IMR-90 (cell line): Measurements from ENCODE around the gene CCDC171. TPM values are rescaled to one million over a fixed set of nuclear protein-coding genes. Genes with fewer than 3 reads are reported as not detected.

Source experiments
- ATAC-seq: fragments of 200-7000 bp; cut with Tn5 transposase; 2 replicates; pipeline ENCODE4 v1.9.1; 2020; ENCODE audit warnings: low read depth, mild to moderate bottlenecking, moderate library complexity
- BruUV-seq: library from RNA; stranded (reverse); fragments of 400-500 nt; replicated peaks from 2 replicates; lab custom pipeline; 2021; lab: Mats Ljungman, UMichigan
- CTCF ChIA-PET: fragments of 300-600 bp; formaldehyde crosslinking; extraction: SDS; loops from one replicate; lab custom pipeline; 2021; ENCODE audit warnings: antibody characterized with exemption; lab: Yijun Ruan, JAX
- POLR2A ChIA-PET: fragments of 300-600 bp; sonication (Branson Sonifier 250); formaldehyde crosslinking; loops from one replicate; lab custom pipeline; 2022; ENCODE audit warnings: antibody characterized with exemption; ENCODE audit not compliant: unreplicated experiment; lab: Charles Lee
- DNase-seq: peaks from one replicate; pipeline ENCODE4 v3.0.0; 2013
- H2AFZ ChIP-seq: replicated peaks from 2 replicates; pipeline ENCODE3; 2013; ENCODE audit warnings: low read length, mild to moderate bottlenecking; ENCODE audit not compliant: poor library complexity
- H2AK5ac ChIP-seq: 2 replicates; pipeline ENCODE4 v1.6.1; 2013; ENCODE audit warnings: low read depth, low read length, inconsistent platforms
- H2AK9ac ChIP-seq: replicated peaks from 2 replicates; pipeline ENCODE3; 2013; ENCODE audit warnings: mild to moderate bottlenecking, low read depth, low read length, moderate library complexity; ENCODE audit not compliant: poor library complexity
- H2BK120ac ChIP-seq: 2 replicates; pipeline ENCODE4 v1.6.1; 2013; ENCODE audit warnings: low read depth, low read length, inconsistent platforms
- H2BK15ac ChIP-seq: 3 replicates; pipeline ENCODE4 v1.6.1; 2013; ENCODE audit warnings: low read depth, low read length, inconsistent platforms
- H2BK20ac ChIP-seq: 2 replicates; pipeline ENCODE4 v1.6.1; 2013; ENCODE audit warnings: low read depth, mild to moderate bottlenecking, inconsistent platforms, low read length, moderate library complexity
- H2BK5ac ChIP-seq: 2 replicates; pipeline ENCODE4 v1.6.1; 2013; ENCODE audit warnings: mild to moderate bottlenecking, low read depth, low read length, inconsistent platforms; ENCODE audit not compliant: poor library complexity, severe bottlenecking
- H3K14ac ChIP-seq: replicated peaks from 2 replicates; pipeline ENCODE4 v1.6.1; 2013; ENCODE audit warnings: low read depth, low read length, inconsistent platforms
- H3K18ac ChIP-seq: 2 replicates; pipeline ENCODE4 v1.6.1; 2013; ENCODE audit warnings: low read depth, low read length, control low read depth
- H3K23ac ChIP-seq: 2 replicates; pipeline ENCODE4 v1.6.1; 2013; ENCODE audit warnings: low read depth, low read length, inconsistent platforms
- H3K27ac ChIP-seq: 2 replicates; pipeline ENCODE4 v1.5.1; 2013; ENCODE audit warnings: mild to moderate bottlenecking, control low read depth, low read length; ENCODE audit not compliant: insufficient read depth
- H3K27me3 ChIP-seq: 2 replicates; pipeline ENCODE4 v1.6.1; 2013; ENCODE audit warnings: low read length; ENCODE audit not compliant: control insufficient read depth, insufficient read depth
- H3K36me3 ChIP-seq: 2 replicates; pipeline ENCODE4 v1.6.1; 2013; ENCODE audit warnings: low read length, mixed read lengths; ENCODE audit not compliant: control insufficient read depth, insufficient read depth
- H3K4ac ChIP-seq: 2 replicates; pipeline ENCODE4 v1.6.1; 2013; ENCODE audit warnings: low read depth, low read length, inconsistent platforms
- H3K4me1 ChIP-seq: 2 replicates; pipeline ENCODE4 v1.6.1; 2013; ENCODE audit warnings: low read length, mixed read lengths; ENCODE audit not compliant: control insufficient read depth, insufficient read depth
- H3K4me2 ChIP-seq: 2 replicates; pipeline ENCODE4 v1.6.1; 2013; ENCODE audit warnings: low read depth, mild to moderate bottlenecking, control low read depth, low read length, moderate library complexity
- H3K4me3 ChIP-seq: 2 replicates; pipeline ENCODE4 v1.5.1; 2013; ENCODE audit warnings: low read depth, mild to moderate bottlenecking, control low read depth, low read length, moderate library complexity; ENCODE audit not compliant: insufficient read depth
- H3K56ac ChIP-seq: 2 replicates; pipeline ENCODE4 v1.6.1; 2013; ENCODE audit warnings: low read length, inconsistent platforms; ENCODE audit not compliant: insufficient read depth; ENCODE audit errors: extremely low read depth
- H3K79me1 ChIP-seq, 2 experiments: 2 replicates each; pipeline ENCODE4 v1.6.1; 2013; ENCODE audit warnings: low read length in 2 of 2, inconsistent platforms in 1 of 2, low read depth in 1 of 2
- H3K9ac ChIP-seq: 2 replicates; pipeline ENCODE4 v1.6.1; 2013; ENCODE audit warnings: low read depth, low read length, control low read depth
- H3K9me1 ChIP-seq: 2 replicates; pipeline ENCODE4 v1.6.1; 2013; ENCODE audit warnings: low read length, inconsistent platforms; ENCODE audit not compliant: insufficient read depth
- H3K9me3 ChIP-seq: 2 replicates; pipeline ENCODE4 v1.6.1; 2013; ENCODE audit warnings: low read length; ENCODE audit not compliant: control insufficient read depth, insufficient read depth
- H4K20me1 ChIP-seq: 2 replicates; pipeline ENCODE4 v1.6.1; 2013; ENCODE audit warnings: low read length, inconsistent platforms; ENCODE audit not compliant: insufficient read depth
- H4K5ac ChIP-seq: 2 replicates; pipeline ENCODE4 v1.6.1; 2013; ENCODE audit warnings: mild to moderate bottlenecking, low read depth, low read length, control low read depth
- H4K8ac ChIP-seq, 2 experiments: 2 replicates each; pipeline ENCODE4 v1.6.1; 2013; ENCODE audit warnings: low read depth in 2 of 2, low read length in 2 of 2, control low read depth in 1 of 2, inconsistent platforms in 1 of 2
- H4K91ac ChIP-seq: 2 replicates; pipeline ENCODE4 v1.6.1; 2013; ENCODE audit warnings: low read depth, low read length, inconsistent platforms; ENCODE audit not compliant: insufficient read depth
- CEBPB ChIP-seq: IDR thresholded peaks from 2 replicates; pipeline ENCODE4 v1.6.1; 2012; ENCODE audit warnings: low read depth, low read length, improper control_type of control experiment
- CHD1 ChIP-seq: IDR thresholded peaks from 2 replicates; pipeline ENCODE4 v1.6.1; 2012; ENCODE audit warnings: low read depth, low read length, improper control_type of control experiment
- FOS ChIP-seq: fragments of 150-350 bp; IDR thresholded peaks from 2 replicates; pipeline ENCODE4 v1.6.1; 2016; ENCODE audit warnings: low read depth, low read length
- NFE2L2 ChIP-seq: fragments of 150-350 bp; IDR thresholded peaks from 2 replicates; pipeline ENCODE4 v1.6.1; 2016; ENCODE audit warnings: low read depth, mild to moderate bottlenecking, low read length
- POLR2A ChIP-seq: IDR thresholded peaks from 2 replicates; pipeline ENCODE4 v1.6.1; 2012; ENCODE audit warnings: mild to moderate bottlenecking, low read depth, low read length
- RAD21 ChIP-seq: IDR thresholded peaks from 2 replicates; pipeline ENCODE4 v1.6.1; 2012; ENCODE audit warnings: low read length, improper control_type of control experiment
- RCOR1 ChIP-seq: IDR thresholded peaks from 2 replicates; pipeline ENCODE4 v1.6.1; 2012; ENCODE audit warnings: mild to moderate bottlenecking, low read length, improper control_type of control experiment; ENCODE audit not compliant: insufficient replicate concordance
- RFX5 ChIP-seq: IDR thresholded peaks from 2 replicates; pipeline ENCODE4 v1.8.0; 2012; ENCODE audit warnings: low read depth, mild to moderate bottlenecking, low read length, moderate library complexity
- WGBS, 2 experiments: methylation state at CpG; one replicate each; pipeline versions ENCODE4 v1.1.5 to v1.1.7; 2013; ENCODE audit warnings: missing lambda C conversion rate in 2 of 2; ENCODE audit not compliant: insufficient read length in 1 of 2; ENCODE audit errors: extremely low coverage in 2 of 2; 5-methylcytosine and 5-hydroxymethylcytosine counted together
- dilution Hi-C: fragments of 300-500 bp; cut with HindIII; formaldehyde crosslinking; loops from one replicate; pipeline ENCODE4 v1.14.3; 2018; ENCODE audit warnings: low sequenced_read_pairs; ENCODE audit not compliant: unreplicated experiment
- in situ Hi-C: fragments of 300-500 bp; cut with MboI; formaldehyde crosslinking; loops from 3 replicates; pipeline ENCODE4 v1.14.3; 2019; ENCODE audit warnings: low sequenced_read_pairs, inconsistent platforms, mixed read lengths
- intact Hi-C: fragments of 100-400 bp; cut with micrococcal nuclease; formaldehyde crosslinking; loops from 2 replicates; pipeline ENCODE4 v1.10.0; 2022
- polyA plus RNA-seq, 3 experiments: library from polyadenylated mRNA; depleted of rRNA; stranded (reverse); fragments of >200 nt; gene quantifications; 2 replicates each; pipeline ENCODE4 v1.2.3, GENCODE V29; 2012; ENCODE audit warnings: low replicate concordance in 1 of 3
- total RNA-seq: library from RNA; depleted of rRNA; stranded (reverse); fragments of >200 nt; gene quantifications from 2 replicates; pipeline ENCODE4 v1.2.3, GENCODE V29; 2012
- TF ChIP-seq, protein P1 (sequence below): fragments of 150-350 bp; IDR thresholded peaks from 2 replicates; pipeline ENCODE4 v1.6.1; 2017; ENCODE audit warnings: mild to moderate bottlenecking, antibody characterized with exemption, low read length, low read depth
- TF ChIP-seq, protein P2 (sequence below): fragments of 150-350 bp; IDR thresholded peaks from 2 replicates; pipeline ENCODE4 v1.6.1; 2016; ENCODE audit warnings: low read depth, mild to moderate bottlenecking, low read length, moderate library complexity, borderline replicate concordance

Gene CCDC171
- total and polyA plus RNA-seq, 2 of the 4 experiments (the other 2 are of a cell fraction) = 0.63 to 2.2 TPM

DNA sequence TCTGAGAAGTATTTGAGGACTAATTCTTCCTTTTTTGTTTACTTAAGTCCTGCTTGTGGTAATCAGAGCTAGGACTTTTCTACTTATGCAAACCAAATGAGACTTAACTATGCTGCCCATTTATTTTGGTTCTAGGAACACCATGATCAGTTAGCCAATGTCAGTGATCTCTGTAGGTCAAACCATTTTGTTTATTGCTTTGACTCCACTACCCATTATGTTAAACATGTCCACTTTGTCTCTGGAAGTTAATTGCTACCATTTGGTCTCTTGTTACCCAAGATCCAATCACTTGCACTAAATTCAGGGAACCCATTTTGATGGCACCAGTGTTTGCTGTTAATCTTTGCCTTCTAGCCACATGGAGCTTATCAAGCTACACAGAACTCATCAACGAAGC, 161.9 kb downstream of the CCDC171 start:
- no peaks in the 10 kb centered on the region for H3K79me1 ChIP-seq
- H2AFZ ChIP-seq = no peak overlapping the region
- no peak overlapping the region for H3K23ac ChIP-seq
- no peak overlapping the region for H2AK9ac ChIP-seq
- no TSS peak for BruUV-seq
- no peak overlapping the region for H3K18ac ChIP-seq
- no peak overlapping the region for H4K8ac ChIP-seq
- H2BK20ac ChIP-seq = no peak overlapping the region
- no peaks in the 10 kb centered on the region for H4K20me1 ChIP-seq
- dilution Hi-C loops (no loop called here), in situ Hi-C loops (no loop called here), intact Hi-C loops (no loop called here)
- TF ChIP-seq CEBPB (no peak), RFX5 (no peak), FOS (no peak), POLR2A (no peak), CHD1 (no peak), RAD21 (no peak), NFE2L2 (no peak), RCOR1 (no peak)
- TF ChIP-seq, protein P1, sequence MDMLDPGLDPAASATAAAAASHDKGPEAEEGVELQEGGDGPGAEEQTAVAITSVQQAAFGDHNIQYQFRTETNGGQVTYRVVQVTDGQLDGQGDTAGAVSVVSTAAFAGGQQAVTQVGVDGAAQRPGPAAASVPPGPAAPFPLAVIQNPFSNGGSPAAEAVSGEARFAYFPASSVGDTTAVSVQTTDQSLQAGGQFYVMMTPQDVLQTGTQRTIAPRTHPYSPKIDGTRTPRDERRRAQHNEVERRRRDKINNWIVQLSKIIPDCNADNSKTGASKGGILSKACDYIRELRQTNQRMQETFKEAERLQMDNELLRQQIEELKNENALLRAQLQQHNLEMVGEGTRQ = no peak
- TF ChIP-seq, protein P2, sequence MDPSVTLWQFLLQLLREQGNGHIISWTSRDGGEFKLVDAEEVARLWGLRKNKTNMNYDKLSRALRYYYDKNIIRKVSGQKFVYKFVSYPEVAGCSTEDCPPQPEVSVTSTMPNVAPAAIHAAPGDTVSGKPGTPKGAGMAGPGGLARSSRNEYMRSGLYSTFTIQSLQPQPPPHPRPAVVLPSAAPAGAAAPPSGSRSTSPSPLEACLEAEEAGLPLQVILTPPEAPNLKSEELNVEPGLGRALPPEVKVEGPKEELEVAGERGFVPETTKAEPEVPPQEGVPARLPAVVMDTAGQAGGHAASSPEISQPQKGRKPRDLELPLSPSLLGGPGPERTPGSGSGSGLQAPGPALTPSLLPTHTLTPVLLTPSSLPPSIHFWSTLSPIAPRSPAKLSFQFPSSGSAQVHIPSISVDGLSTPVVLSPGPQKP = no peak
- no peak overlapping the region for H3K27ac ChIP-seq
- H4K5ac ChIP-seq = no peak overlapping the region
- no peaks in the 10 kb centered on the region for H3K27me3 ChIP-seq
- H2AK5ac ChIP-seq = no peak overlapping the region
- no peak overlapping the region for H3K4me3 ChIP-seq
- no peaks in the 10 kb centered on the region for H3K9me3 ChIP-seq
- DNase-seq (peak; percentile 8), ATAC-seq (peak; percentile 46)
- no CpG with 5 or more reads among the region's 1 CpG for WGBS, 2 experiments
- POLR2A ChIA-PET = no interaction called here
- H2BK15ac ChIP-seq = no peak overlapping the region
- no peak overlapping the region for H4K91ac ChIP-seq
- CTCF ChIA-PET = no interaction called here
- H2BK5ac ChIP-seq = no peak overlapping the region
- peaks cover 2% of the 10 kb centered on the region; the same call in 1 of the 2 replicates for H3K4me1 ChIP-seq
- H3K36me3 ChIP-seq = no peaks in the 10 kb centered on the region
- H3K9me1 ChIP-seq = no peaks in the 10 kb centered on the region
- no peak overlapping the region for H3K4me2 ChIP-seq
- H3K9ac ChIP-seq = no peak overlapping the region
- no peak overlapping the region for H2BK120ac ChIP-seq
- no peak overlapping the region for H3K56ac ChIP-seq
- no peak overlapping the region for H3K14ac ChIP-seq
- no peak overlapping the region for H3K4ac ChIP-seq
